ENCODE data around the gene NTRK1.

NTRK1 gene

GRCh38 chr1:156860113-156860627, 495 bp upstream of the NTRK1 start:
- H2AFZ ChIP-seq: no peak overlapping the region
- no peak overlapping the region for H3K9ac ChIP-seq
- no peaks in the 10 kb centered on the region for H3K79me2 ChIP-seq
- H3K27ac ChIP-seq: no peak overlapping the region
- peak; percentile 72 for TF ChIP-seq CTCF (IDR thresholded peaks at IDR 0.05)
- no peaks in the 10 kb centered on the region for H3K9me3 ChIP-seq (ENCODE audit: control insufficient read depth, low read length)
- no peaks in the 10 kb centered on the region for H3K4me1 ChIP-seq
- peaks cover 15% of the 10 kb centered on the region for H3K27me3 ChIP-seq (ENCODE audit: control insufficient read depth, insufficient read depth, low read length)
- H3K4me2 ChIP-seq (ENCODE audit: low read length): peak overlapping the region; percentile 66
- peak overlapping the region; percentile 9 for H3K4me3 ChIP-seq (ENCODE audit: low read depth, low read length)
- no peaks in the 10 kb centered on the region for H3K36me3 ChIP-seq (ENCODE audit: control insufficient read depth, insufficient read depth, low read length)

DNA sequence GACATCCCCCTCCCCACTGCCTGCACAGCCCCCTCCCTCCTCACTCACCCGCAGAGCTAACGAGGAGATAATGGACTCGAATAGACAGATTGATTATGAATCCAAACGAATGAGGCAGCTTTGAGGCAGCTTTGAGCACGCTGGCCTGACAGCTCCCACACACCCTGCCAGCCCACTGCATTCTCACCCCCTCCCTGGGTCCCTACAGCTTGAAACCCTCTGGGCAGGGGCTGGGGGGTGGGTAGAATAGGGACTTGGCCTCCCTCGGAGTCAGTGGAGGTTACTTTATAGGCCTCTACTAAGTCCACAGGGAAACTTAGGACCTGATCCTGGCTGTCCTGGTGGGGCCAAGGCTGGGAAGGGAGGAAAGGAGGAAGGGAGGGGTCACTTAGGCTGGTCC, 1.9 kb downstream of the NTRK1 start:
- Histone ChIP-seq H3K4me3 (ENCODE audit: low read depth, low read length) (no peak overlapping the region), H3K27ac (no peak overlapping the region), H3K36me3 (ENCODE audit: control insufficient read depth, insufficient read depth, low read length) (no peaks in the 10 kb centered on the region), H3K79me2 (no peaks in the 10 kb centered on the region), H3K4me1 (no peaks in the 10 kb centered on the region), H2AFZ (no peak overlapping the region), H3K9ac (no peak overlapping the region), H3K4me2 (ENCODE audit: low read length) (no peak overlapping the region), H3K27me3 (ENCODE audit: control insufficient read depth, insufficient read depth, low read length) (peaks cover 15% of the 10 kb centered on the region), H3K9me3 (ENCODE audit: control insufficient read depth, low read length) (no peaks in the 10 kb centered on the region)
- TF ChIP-seq CTCF (IDR thresholded peaks at IDR 0.05): no peak

- Histone ChIP-seq H3K9me3 (ENCODE audit: control insufficient read depth, low read length) (no peaks in the 10 kb centered on the region), H3K27me3 (ENCODE audit: control insufficient read depth, insufficient read depth, low read length) (peaks cover 15% of the 10 kb centered on the region), H3K36me3 (ENCODE audit: control insufficient read depth, insufficient read depth, low read length) (no peaks in the 10 kb centered on the region), H3K79me2 (no peaks in the 10 kb centered on the region), H2AFZ (no peak overlapping the region), H3K4me2 (ENCODE audit: low read length) (no peak overlapping the region), H3K4me3 (ENCODE audit: low read depth, low read length) (no peak overlapping the region), H3K9ac (no peak overlapping the region), H3K4me1 (no peaks in the 10 kb centered on the region), H3K27ac (no peak overlapping the region)
- no peak for TF ChIP-seq CTCF (IDR thresholded peaks at IDR 0.05)
Measured at GRCh38 chr1:156862997-156863599, 2.4 kb downstream of the NTRK1 start.

GRCh38 chr1:156863631-156864030, 3.0 kb downstream of the NTRK1 start:
- H3K9ac ChIP-seq: no peak overlapping the region
- peaks cover 15% of the 10 kb centered on the region for H3K27me3 ChIP-seq (ENCODE audit: control insufficient read depth, insufficient read depth, low read length)
- no peaks in the 10 kb centered on the region for H3K9me3 ChIP-seq (ENCODE audit: control insufficient read depth, low read length)
- H3K36me3 ChIP-seq (ENCODE audit: control insufficient read depth, insufficient read depth, low read length): no peaks in the 10 kb centered on the region
- no peak overlapping the region for H3K4me3 ChIP-seq (ENCODE audit: low read depth, low read length)
- no peak overlapping the region for H3K4me2 ChIP-seq (ENCODE audit: low read length)
- no peaks in the 10 kb centered on the region for H3K4me1 ChIP-seq
- no peak overlapping the region for H2AFZ ChIP-seq
- no peak overlapping the region for H3K27ac ChIP-seq
- TF ChIP-seq CTCF (IDR thresholded peaks at IDR 0.05): no peak
- H3K79me2 ChIP-seq: no peaks in the 10 kb centered on the region

DNA sequence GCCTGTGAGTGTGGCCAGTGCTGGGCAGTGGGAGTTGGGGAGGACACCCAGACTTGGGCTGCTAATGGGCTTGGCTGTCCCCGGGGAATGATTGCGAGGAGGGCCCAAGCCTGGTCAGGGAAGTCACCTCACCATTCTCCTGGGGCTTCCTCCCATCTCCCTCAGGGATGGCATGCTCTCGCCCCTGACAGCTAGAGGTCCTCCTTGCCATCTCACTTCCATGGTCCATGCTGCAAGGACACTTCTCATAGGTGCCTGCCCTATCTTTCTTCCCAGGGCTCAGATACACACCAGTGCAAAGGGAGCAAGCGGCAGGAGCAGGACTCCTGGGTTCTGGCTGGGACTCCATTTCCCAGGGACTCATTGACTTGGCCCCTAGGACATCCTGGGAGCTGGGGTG, 4.1 kb downstream of the NTRK1 start:
- no peak overlapping the region for H3K27ac ChIP-seq
- H3K4me2 ChIP-seq (ENCODE audit: low read length): no peak overlapping the region
- no peaks in the 10 kb centered on the region for H3K36me3 ChIP-seq (ENCODE audit: control insufficient read depth, insufficient read depth, low read length)
- no peak overlapping the region for H2AFZ ChIP-seq
- no peak overlapping the region for H3K4me3 ChIP-seq (ENCODE audit: low read depth, low read length)
- no peak overlapping the region for H3K9ac ChIP-seq
- no peaks in the 10 kb centered on the region for H3K4me1 ChIP-seq
- no peaks in the 10 kb centered on the region for H3K79me2 ChIP-seq
- TF ChIP-seq CTCF (IDR thresholded peaks at IDR 0.05): no peak
- peaks cover 14% of the 10 kb centered on the region for H3K27me3 ChIP-seq (ENCODE audit: control insufficient read depth, insufficient read depth, low read length)
- no peaks in the 10 kb centered on the region for H3K9me3 ChIP-seq (ENCODE audit: control insufficient read depth, low read length)

Measured in parathyroid adenoma (tissue), 2 donors.